ENCODE results near the gene PPP1R13B.

The PPP1R13B gene

GRCh38 chr14:103706551-103707328 is 140.6 kb downstream of the PPP1R13B start:
- Histone ChIP-seq H3K27me3 (no peaks in the 10 kb centered on the region), H3K4me1 (peaks cover 29% of the 10 kb centered on the region), H3K9me3 (no peaks in the 10 kb centered on the region), H3K36me3 (peaks cover 83% of the 10 kb centered on the region), H3K4me3 (ENCODE audit: low read depth, low read length) (no peak overlapping the region)
- TF ChIP-seq CTCF (IDR thresholded peaks at IDR 0.05; ENCODE audit: low read depth, low read length), result no peak
- DNase-seq, result peak; percentile 15

- no peaks in the 10 kb centered on the region for H3K27me3 ChIP-seq
- peaks cover 90% of the 10 kb centered on the region for H3K36me3 ChIP-seq
- no peak overlapping the region for H3K4me3 ChIP-seq (ENCODE audit: low read depth, low read length)
- no peak for TF ChIP-seq CTCF (IDR thresholded peaks at IDR 0.05; ENCODE audit: low read depth, low read length)
- no peak for DNase-seq
- H3K9me3 ChIP-seq, result no peaks in the 10 kb centered on the region
- H3K4me1 ChIP-seq, result peaks cover 31% of the 10 kb centered on the region
Measured at GRCh38 chr14:103705504-103706284, 141.7 kb downstream of the PPP1R13B start.

- Histone ChIP-seq H3K36me3 (peaks cover 96% of the 10 kb centered on the region), H3K4me1 (peaks cover 37% of the 10 kb centered on the region), H3K4me3 (ENCODE audit: low read depth, low read length) (no peak overlapping the region), H3K27me3 (no peaks in the 10 kb centered on the region), H3K9me3 (no peaks in the 10 kb centered on the region)
- no peak for TF ChIP-seq CTCF (IDR thresholded peaks at IDR 0.05; ENCODE audit: low read depth, low read length)
- no peak for DNase-seq
Measured at GRCh38 chr14:103705118-103705503, 142.3 kb downstream of the PPP1R13B start.

GRCh38 chr14:103704708-103705107 is 142.7 kb downstream of the PPP1R13B start:
- Histone ChIP-seq H3K4me3 (ENCODE audit: low read depth, low read length) (no peak overlapping the region), H3K36me3 (peaks cover 96% of the 10 kb centered on the region), H3K4me1 (peaks cover 41% of the 10 kb centered on the region), H3K9me3 (no peaks in the 10 kb centered on the region), H3K27me3 (no peaks in the 10 kb centered on the region)
- TF ChIP-seq CTCF (IDR thresholded peaks at IDR 0.05; ENCODE audit: low read depth, low read length), result no peak
- DNase-seq, result no peak

- no peaks in the 10 kb centered on the region for H3K9me3 ChIP-seq
- no peak for DNase-seq
- H3K27me3 ChIP-seq, result no peaks in the 10 kb centered on the region
- no peak for TF ChIP-seq CTCF (IDR thresholded peaks at IDR 0.05; ENCODE audit: low read depth, low read length)
- peaks cover 96% of the 10 kb centered on the region for H3K36me3 ChIP-seq
- peaks cover 44% of the 10 kb centered on the region for H3K4me1 ChIP-seq
- H3K4me3 ChIP-seq (ENCODE audit: low read depth, low read length), result no peak overlapping the region
Measured at GRCh38 chr14:103703433-103704385, 143.7 kb downstream of the PPP1R13B start.

Data from BE2C (cell line).